SKM-1 (cell line): Measurements from ENCODE around the gene VAV3.
"Not testable (repeated sequence)": the region's sequence is repeated elsewhere in the genome, so short reads cannot be mapped to it uniquely, and the experiment has no call there.

Experiments used
- DNase-seq: peaks from one replicate; lab custom pipeline; 2025; ENCODE audit not compliant: unreplicated experiment; lab: John Stamatoyannopoulos, UW

Gene VAV3

GRCh38 chr1:107895403-107896191 is 69.4 kb downstream of the VAV3 start:
- no peak for DNase-seq

- DNase-seq, result no peak
Measured at GRCh38 chr1:107894605-107895004, 70.4 kb downstream of the VAV3 start.

GRCh38 chr1:107893350-107893749 is 71.6 kb downstream of the VAV3 start:
- DNase-seq, result not testable (repeated sequence)

GRCh38 chr1:107889524-107889923 is 75.5 kb downstream of the VAV3 start:
- no peak for DNase-seq

- DNase-seq, result no peak
Measured at GRCh38 chr1:107883562-107883961, 81.4 kb downstream of the VAV3 start.

- no peak for DNase-seq
Measured at GRCh38 chr1:107879927-107880326, 85.1 kb downstream of the VAV3 start.

GRCh38 chr1:107879346-107879745 is 85.6 kb downstream of the VAV3 start:
- no peak for DNase-seq

GRCh38 chr1:107877745-107878144 is 87.2 kb downstream of the VAV3 start:
- no peak for DNase-seq

GRCh38 chr1:107877092-107877491 is 87.9 kb downstream of the VAV3 start:
- peak; percentile 79 for DNase-seq

GRCh38 chr1:107875689-107876088 is 89.3 kb downstream of the VAV3 start:
- no peak for DNase-seq

GRCh38 chr1:107874221-107874620 is 90.8 kb downstream of the VAV3 start:
- DNase-seq, result no peak

- no peak for DNase-seq
Measured at GRCh38 chr1:107871687-107872395, 93.1 kb downstream of the VAV3 start.

- DNase-seq, result no peak
Measured at GRCh38 chr1:107871259-107871658, 93.7 kb downstream of the VAV3 start.

- DNase-seq, result no peak
Measured at GRCh38 chr1:107870696-107871095, 94.3 kb downstream of the VAV3 start.

GRCh38 chr1:107867897-107868296 is 97.1 kb downstream of the VAV3 start:
- DNase-seq, result no peak

GRCh38 chr1:107867422-107867821 is 97.6 kb downstream of the VAV3 start:
- no peak for DNase-seq

GRCh38 chr1:107866870-107867269 is 98.1 kb downstream of the VAV3 start:
- no peak for DNase-seq

GRCh38 chr1:107865627-107866026 is 99.4 kb downstream of the VAV3 start:
- no peak for DNase-seq

GRCh38 chr1:107863342-107863741 is 101.6 kb downstream of the VAV3 start:
- DNase-seq, result no peak

GRCh38 chr1:107862064-107862463 is 102.9 kb downstream of the VAV3 start:
- DNase-seq, result no peak

- DNase-seq, result no peak
Measured at GRCh38 chr1:107858323-107858722, 106.7 kb downstream of the VAV3 start.

GRCh38 chr1:107851418-107851817 is 113.6 kb downstream of the VAV3 start:
- DNase-seq, result no peak
